Left forelimb (tissue), 1 donor: ENCODE results near the gene CASP6.
A peak's percentile ranks its signal among the peaks of the same experiment; 100 is the strongest.

Source experiments
- DNase-seq: peaks from one replicate; pipeline ENCODE4 v3.0.0-alpha.2; 2018; ENCODE audit warnings: low spot score

CASP6 gene

GRCh38 chr4:109702950-109703663 lies at the start of gene CASP6:
TSS of gene CASP6 (minus strand) at chr4:109703445. CDS start at chr4:109703395, 50 bp downstream.
- DNase-seq = peak; percentile 86

- DNase-seq = no peak
Observed at GRCh38 chr4:109752525-109752924, 49.3 kb upstream of the CASP6 start.

- no peak for DNase-seq
Observed at GRCh38 chr4:109751852-109752251, 48.6 kb upstream of the CASP6 start.

GRCh38 chr4:109750652-109751244 lies 47.5 kb upstream of the CASP6 start:
- DNase-seq = no peak

GRCh38 chr4:109749388-109750082 lies 46.3 kb upstream of the CASP6 start:
- DNase-seq = no peak

- DNase-seq = no peak
Observed at GRCh38 chr4:109748114-109748513, 44.9 kb upstream of the CASP6 start.

GRCh38 chr4:109746728-109747127 lies 43.5 kb upstream of the CASP6 start:
- DNase-seq = no peak

GRCh38 chr4:109745830-109746229 lies 42.6 kb upstream of the CASP6 start:
- DNase-seq = no peak

GRCh38 chr4:109739547-109739946 lies 36.3 kb upstream of the CASP6 start:
- no peak for DNase-seq

- DNase-seq = no peak
Observed at GRCh38 chr4:109738104-109738872, 35.0 kb upstream of the CASP6 start.

GRCh38 chr4:109735566-109736365 lies 32.5 kb upstream of the CASP6 start:
- DNase-seq = no peak

GRCh38 chr4:109733728-109734127 lies 30.5 kb upstream of the CASP6 start:
- no peak for DNase-seq

- DNase-seq = no peak
Observed at GRCh38 chr4:109730619-109731545, 27.6 kb upstream of the CASP6 start.

- peak; percentile 85 for DNase-seq
Observed at GRCh38 chr4:109729718-109730618, 26.7 kb upstream of the CASP6 start, which contains the start of gene PLA2G12A. TSS of gene PLA2G12A (minus strand) at chr4:109730070. CDS start at chr4:109729809, 261 bp downstream.

GRCh38 chr4:109729117-109729717 lies 26.0 kb upstream of the CASP6 start:
- no peak for DNase-seq

- DNase-seq = no peak
Observed at GRCh38 chr4:109728385-109728784, 25.1 kb upstream of the CASP6 start.

- DNase-seq = no peak
Observed at GRCh38 chr4:109723110-109723509, 19.9 kb upstream of the CASP6 start.

GRCh38 chr4:109722357-109722756 lies 19.1 kb upstream of the CASP6 start:
- no peak for DNase-seq

- no peak for DNase-seq
Observed at GRCh38 chr4:109721033-109721432, 17.8 kb upstream of the CASP6 start.
